Nephron (organoid): Measurements from ENCODE around the gene PSAT1.

Source experiments
- H3K27ac Mint-ChIP-seq, 3 experiments: 2 replicates each; pipeline ENCODE4 v1.8.0; 2020; ENCODE audit warnings: mixed read lengths in 3 of 3, mild to moderate bottlenecking in 2 of 3, moderate library complexity in 1 of 3
- H3K27me3 Mint-ChIP-seq: 2 replicates; pipeline ENCODE4 v1.8.0; 2021; ENCODE audit warnings: low read depth, mild to moderate bottlenecking, moderate library complexity, mixed read lengths
- H3K36me3 Mint-ChIP-seq: 2 replicates; pipeline ENCODE4 v1.8.0; 2020; ENCODE audit warnings: low read depth, mixed read lengths
- H3K4me1 Mint-ChIP-seq: 2 replicates; pipeline ENCODE4 v1.8.0; 2020; ENCODE audit warnings: mixed read lengths
- H3K4me3 Mint-ChIP-seq, 3 experiments: 2 replicates each; pipeline ENCODE4 v1.8.0; 2020; ENCODE audit warnings: mild to moderate bottlenecking in 3 of 3, mixed read lengths in 3 of 3, moderate library complexity in 2 of 3
- H3K9me3 Mint-ChIP-seq: 2 replicates; pipeline ENCODE4 v1.8.0; 2020; ENCODE audit warnings: mixed read lengths
- TF ChIP-seq, protein P1 (sequence below), 3 experiments: fragments of 200-600 bp; sonication (generic); IDR thresholded peaks; one replicate each; pipeline ENCODE4 v1.5.0; 2021; ENCODE audit warnings: antibody characterized with exemption in 3 of 3; ENCODE audit not compliant: unreplicated experiment in 3 of 3

The PSAT1 gene

DNA sequence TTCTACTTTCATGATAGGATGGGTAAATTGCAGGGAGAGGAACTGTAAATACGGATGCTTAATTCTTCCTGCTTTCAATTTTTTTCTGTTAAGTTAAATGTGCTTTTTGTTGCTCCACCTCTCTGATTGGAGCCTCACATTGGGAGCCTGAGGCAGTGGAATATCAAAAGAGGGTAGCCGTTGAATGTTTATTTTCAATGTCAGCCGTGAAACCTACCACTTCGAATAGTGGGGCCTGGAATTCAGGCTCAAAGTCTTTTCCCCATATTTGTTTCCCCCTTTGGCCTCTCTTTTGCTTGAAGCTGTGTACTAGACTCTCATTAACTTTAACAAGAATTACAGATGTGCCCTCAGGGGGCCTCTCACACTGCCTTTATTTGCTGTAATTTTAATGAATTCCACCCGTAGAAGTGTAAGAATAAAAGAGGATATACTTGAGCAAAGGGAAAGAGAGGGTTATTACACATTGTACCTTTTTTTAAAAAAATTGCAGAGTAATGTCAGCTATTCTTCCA, 29.0 kb downstream of the PSAT1 start:
- no peaks in the 10 kb centered on the region for H3K27me3 Mint-ChIP-seq

DNA sequence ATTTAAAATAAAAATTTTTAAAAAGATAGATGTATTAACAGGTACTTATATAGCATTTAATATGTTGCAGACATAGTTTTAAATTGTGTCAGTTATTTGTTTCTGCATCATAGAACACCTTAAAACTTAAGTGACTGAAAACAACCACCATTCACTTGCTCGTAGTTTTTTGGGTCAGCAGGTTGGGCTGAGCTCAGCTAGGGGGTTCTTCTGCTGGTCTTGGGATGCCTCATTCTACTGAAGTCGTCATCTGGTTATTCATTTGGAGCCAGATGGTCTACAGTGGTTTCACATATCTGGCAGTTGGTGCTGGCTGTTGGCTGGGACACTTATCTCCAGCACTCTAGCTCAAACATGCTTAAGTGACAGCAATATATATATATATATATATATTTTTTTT, 29.6 kb downstream of the PSAT1 start:
- TF ChIP-seq, protein P1, sequence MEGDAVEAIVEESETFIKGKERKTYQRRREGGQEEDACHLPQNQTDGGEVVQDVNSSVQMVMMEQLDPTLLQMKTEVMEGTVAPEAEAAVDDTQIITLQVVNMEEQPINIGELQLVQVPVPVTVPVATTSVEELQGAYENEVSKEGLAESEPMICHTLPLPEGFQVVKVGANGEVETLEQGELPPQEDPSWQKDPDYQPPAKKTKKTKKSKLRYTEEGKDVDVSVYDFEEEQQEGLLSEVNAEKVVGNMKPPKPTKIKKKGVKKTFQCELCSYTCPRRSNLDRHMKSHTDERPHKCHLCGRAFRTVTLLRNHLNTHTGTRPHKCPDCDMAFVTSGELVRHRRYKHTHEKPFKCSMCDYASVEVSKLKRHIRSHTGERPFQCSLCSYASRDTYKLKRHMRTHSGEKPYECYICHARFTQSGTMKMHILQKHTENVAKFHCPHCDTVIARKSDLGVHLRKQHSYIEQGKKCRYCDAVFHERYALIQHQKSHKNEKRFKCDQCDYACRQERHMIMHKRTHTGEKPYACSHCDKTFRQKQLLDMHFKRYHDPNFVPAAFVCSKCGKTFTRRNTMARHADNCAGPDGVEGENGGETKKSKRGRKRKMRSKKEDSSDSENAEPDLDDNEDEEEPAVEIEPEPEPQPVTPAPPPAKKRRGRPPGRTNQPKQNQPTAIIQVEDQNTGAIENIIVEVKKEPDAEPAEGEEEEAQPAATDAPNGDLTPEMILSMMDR (IDR thresholded peaks at IDR 0.05; ENCODE audit: unreplicated experiment in 3 of 3) = no peak
- Mint-ChIP-seq H3K27ac (no peak overlapping the region), H3K4me3 (no peak overlapping the region), H3K9me3 (no peaks in the 10 kb centered on the region), H3K27me3 (no peaks in the 10 kb centered on the region), H3K36me3 (peaks cover 65% of the 10 kb centered on the region), H3K4me1 (peaks cover 31% of the 10 kb centered on the region)

More for the DNA sequence above, 29.0 kb downstream of the PSAT1 start:
- TF ChIP-seq, protein P1 (IDR thresholded peaks at IDR 0.05; ENCODE audit: unreplicated experiment in 3 of 3) = no peak
- H3K9me3 Mint-ChIP-seq = no peaks in the 10 kb centered on the region
- no peak overlapping the region for H3K4me3 Mint-ChIP-seq
- H3K4me1 Mint-ChIP-seq = peaks cover 31% of the 10 kb centered on the region
- peaks cover 65% of the 10 kb centered on the region for H3K36me3 Mint-ChIP-seq
- peak overlapping the region; percentile 56 to 89 (median 84) for H3K27ac Mint-ChIP-seq

- no peaks in the 10 kb centered on the region for H3K27me3 Mint-ChIP-seq
Measured at GRCh38 chr9:78332381-78332780, 35.5 kb downstream of the PSAT1 start.

DNA sequence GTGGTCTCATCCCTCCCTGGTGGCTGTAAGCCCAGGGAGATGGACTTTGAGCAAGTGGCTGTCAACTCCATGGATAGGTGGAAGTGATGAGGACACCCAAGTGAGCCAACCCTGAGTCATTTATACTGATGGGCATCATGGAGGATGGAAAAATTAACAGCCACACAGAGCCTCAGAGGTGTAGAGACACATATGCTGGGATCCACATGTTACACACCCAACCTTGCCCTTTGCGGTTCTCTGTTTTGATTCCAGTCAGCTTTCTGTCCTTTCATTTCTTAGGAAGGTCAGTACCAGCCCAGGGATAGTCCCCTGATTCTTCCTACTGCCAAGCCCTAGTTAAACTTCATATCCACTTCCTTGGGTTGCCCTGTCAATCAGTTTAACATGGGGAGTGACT, 51.9 kb downstream of the PSAT1 start:
- Mint-ChIP-seq H3K9me3 (peaks cover 3% of the 10 kb centered on the region), H3K27me3 (no peaks in the 10 kb centered on the region), H3K27ac (no peak overlapping the region), H3K4me3 (no peak overlapping the region), H3K4me1 (no peaks in the 10 kb centered on the region), H3K36me3 (peaks cover 3% of the 10 kb centered on the region)
- TF ChIP-seq, protein P1 (IDR thresholded peaks at IDR 0.05; ENCODE audit: unreplicated experiment in 3 of 3) = no peak

More at GRCh38 chr9:78332381-78332780, 35.5 kb downstream of the PSAT1 start:
- Mint-ChIP-seq H3K4me3 (no peak overlapping the region), H3K27ac (no peak overlapping the region), H3K36me3 (peaks cover 75% of the 10 kb centered on the region), H3K4me1 (no peaks in the 10 kb centered on the region), H3K9me3 (peaks cover 34% of the 10 kb centered on the region)
- TF ChIP-seq, protein P1 (IDR thresholded peaks at IDR 0.05; ENCODE audit: unreplicated experiment in 3 of 3) = no peak

- Mint-ChIP-seq H3K36me3 (no peaks in the 10 kb centered on the region), H3K9me3 (no peaks in the 10 kb centered on the region), H3K27me3 (no peaks in the 10 kb centered on the region), H3K4me3 (no peak overlapping the region), H3K27ac (no peak overlapping the region), H3K4me1 (no peaks in the 10 kb centered on the region)
- TF ChIP-seq, protein P1 (IDR thresholded peaks at IDR 0.05; ENCODE audit: unreplicated experiment in 3 of 3) = no peak
Measured at GRCh38 chr9:78351816-78352215, 54.9 kb downstream of the PSAT1 start.

DNA sequence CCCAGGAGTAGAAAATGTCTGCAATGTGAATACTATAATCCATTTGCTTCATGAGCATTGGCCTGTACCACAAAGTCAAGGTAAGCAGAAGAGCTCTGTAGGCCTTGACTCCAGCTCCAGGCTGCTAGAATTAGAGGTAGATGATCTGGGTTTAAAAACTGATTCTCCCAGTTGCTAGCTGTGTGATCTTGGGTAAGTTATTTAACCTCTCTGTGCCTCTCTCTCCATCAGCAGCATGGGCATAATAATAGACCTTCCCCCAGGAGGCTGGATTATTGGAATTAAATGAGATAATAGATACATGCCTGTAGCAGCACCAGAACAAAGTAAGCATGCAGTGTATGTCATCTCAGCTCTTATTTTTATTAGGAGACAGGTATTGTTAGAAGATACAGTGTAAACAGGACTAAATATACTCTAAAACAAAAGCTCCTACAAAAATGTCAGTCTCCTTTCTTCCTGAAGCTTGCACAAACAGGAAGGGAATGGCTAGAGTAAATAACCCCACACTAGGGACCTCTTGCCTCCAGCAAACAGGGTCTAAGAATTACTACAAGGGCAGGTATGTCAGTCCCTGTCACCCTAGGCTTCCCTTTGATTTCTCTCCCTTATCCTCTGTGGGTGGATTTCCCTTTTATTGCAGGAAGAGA, 57.5 kb downstream of the PSAT1 start:
- Mint-ChIP-seq H3K27ac (no peak overlapping the region), H3K4me3 (no peak overlapping the region), H3K4me1 (no peaks in the 10 kb centered on the region), H3K36me3 (no peaks in the 10 kb centered on the region), H3K27me3 (no peaks in the 10 kb centered on the region), H3K9me3 (no peaks in the 10 kb centered on the region)
- TF ChIP-seq, protein P1 (IDR thresholded peaks at IDR 0.05; ENCODE audit: unreplicated experiment in 3 of 3) = no peak
